HG03097 (cell line): ENCODE measurements around the gene DYNC1I2.
"Not testable (repeated sequence)": the region's sequence is repeated elsewhere in the genome, so short reads cannot be mapped to it uniquely, and the experiment has no call there.

Experiments
- ATAC-seq: cut with Tn5 transposase; IDR thresholded peaks from one replicate; pipeline ENCODE4 v1.9.1; 2021; ENCODE audit not compliant: unreplicated experiment, low FRiP score

Gene DYNC1I2

DNA sequence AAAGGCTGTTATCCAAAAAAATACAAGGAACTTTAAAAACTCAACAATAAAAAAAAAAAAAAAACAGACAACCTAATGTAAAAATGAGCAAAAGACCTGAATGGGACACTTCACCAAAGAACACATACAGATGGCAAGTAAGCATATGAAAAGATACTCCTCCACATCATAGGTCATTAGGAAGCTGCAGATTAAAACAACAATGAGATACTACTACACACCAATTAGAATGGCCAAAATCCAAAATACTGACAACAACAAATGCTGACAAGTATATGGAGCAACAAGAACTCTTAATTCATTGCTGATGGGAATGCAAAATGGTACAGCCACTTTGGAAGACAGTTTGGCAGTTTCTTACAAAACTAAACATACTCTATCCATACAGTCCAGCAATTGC, 84.2 kb downstream of the DYNC1I2 start:
- no peak for ATAC-seq

DNA sequence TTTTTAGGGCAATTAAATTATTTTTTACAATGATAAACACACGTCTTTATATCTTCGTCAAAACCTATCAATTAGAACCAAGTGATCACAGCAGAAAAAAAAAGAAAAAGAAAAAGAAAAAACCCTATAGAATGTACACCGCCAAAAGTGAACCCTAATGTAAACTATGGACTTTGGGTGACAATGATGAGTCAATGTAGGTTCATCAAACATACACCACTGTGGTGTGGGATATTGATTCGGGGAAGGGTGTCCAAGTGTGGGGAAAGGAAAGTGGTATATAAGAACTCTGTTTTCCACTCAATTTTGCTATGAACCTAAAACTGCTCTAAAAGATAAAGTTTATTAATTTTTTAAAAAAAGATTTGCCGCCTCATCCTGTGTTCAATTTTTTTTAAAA, 85.1 kb downstream of the DYNC1I2 start:
- no peak for ATAC-seq

DNA sequence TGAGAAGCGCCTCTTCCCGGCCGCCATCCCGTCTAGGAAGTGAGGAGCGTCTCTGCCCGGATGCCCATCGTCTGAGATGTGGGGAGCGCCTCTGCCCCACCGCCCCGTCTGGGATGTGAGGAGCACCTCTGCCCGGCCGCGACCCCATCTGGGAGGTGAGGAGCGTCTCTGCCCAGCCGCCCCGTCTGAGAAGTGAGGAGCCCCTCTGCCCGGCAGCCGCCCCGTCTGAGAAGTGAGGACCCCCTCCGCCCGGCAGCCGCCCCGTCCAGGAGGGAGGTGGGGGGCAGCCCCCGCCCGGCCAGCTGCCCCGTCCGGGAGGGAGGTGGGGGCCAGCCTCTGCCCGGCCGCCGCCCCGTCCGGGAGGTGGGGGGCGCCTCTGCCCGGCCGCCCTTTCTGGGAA, 87.3 kb downstream of the DYNC1I2 start:
- ATAC-seq, result not testable (repeated sequence)

DNA sequence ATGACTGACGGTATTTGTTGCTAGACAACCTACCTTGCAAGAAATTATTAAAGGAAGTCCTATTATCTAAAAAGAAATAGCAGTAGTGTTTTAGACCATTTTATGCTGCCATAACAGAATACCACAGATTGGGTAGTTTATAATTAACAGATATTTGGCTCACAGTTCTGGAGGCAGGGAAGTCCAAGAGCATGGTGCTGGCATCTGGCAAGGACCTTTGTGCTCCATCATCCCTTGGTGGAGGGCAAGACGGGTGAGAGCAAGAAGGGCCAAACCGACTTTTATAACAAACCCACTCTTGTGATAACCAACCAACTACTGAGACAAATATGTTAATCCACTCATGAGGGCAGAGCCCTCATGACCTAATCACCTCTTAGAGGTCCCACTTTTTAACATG, 91.2 kb downstream of the DYNC1I2 start:
- ATAC-seq, result no peak

DNA sequence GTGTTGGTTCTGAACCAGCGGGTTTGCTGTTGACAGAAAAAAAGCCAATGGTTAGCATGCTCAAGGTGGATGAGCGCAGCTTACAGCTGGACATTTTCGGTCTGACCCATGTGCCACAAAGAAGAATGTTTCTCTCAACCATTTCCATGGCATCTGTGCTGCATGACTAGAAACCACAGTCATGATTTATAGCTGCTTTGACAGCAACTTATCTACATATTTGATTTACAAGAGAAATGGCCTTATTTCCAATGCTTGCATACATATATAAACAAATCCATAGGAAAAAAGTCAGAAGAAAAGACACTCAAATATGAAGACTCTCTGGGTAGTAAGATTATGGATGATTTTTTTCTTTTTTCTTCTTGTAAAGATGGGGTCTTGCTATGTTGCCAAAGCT, 98.2 kb downstream of the DYNC1I2 start:
- no peak for ATAC-seq

DNA sequence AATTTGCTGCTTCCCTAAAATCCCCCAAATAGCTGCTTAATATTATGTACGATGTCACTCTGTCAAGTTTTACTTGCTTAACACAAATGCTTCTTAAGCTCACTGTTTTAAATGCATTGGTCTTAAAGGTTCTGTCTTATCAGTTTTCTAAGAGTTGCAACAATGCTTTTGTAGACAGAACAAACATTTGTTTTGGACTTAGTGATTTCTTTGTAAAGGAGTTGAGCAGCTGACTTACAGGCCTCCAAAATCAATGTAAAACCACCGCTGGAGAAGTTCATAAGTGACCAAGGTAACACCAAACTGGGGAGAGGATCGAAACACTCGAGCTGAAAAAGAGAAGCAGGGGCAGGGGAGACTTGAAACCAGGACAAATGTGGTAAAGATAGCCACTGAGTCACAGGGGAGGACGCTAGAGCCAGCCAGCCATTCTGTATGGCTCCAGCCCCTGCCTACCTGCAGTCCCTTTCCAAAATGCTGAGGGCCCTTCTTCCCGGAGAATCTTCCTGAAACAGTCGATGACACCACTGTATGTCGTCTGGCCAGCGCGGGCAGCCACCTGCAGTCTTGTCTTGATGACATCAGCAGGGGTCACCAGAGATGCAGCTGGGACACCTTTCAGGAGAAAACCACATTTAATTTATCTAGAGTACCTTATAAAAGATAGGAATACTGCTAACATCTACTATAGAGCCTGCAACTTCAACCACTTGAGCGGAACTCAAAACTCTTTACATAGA, 100.2 kb downstream of the DYNC1I2 start:
- ATAC-seq, result no peak

DNA sequence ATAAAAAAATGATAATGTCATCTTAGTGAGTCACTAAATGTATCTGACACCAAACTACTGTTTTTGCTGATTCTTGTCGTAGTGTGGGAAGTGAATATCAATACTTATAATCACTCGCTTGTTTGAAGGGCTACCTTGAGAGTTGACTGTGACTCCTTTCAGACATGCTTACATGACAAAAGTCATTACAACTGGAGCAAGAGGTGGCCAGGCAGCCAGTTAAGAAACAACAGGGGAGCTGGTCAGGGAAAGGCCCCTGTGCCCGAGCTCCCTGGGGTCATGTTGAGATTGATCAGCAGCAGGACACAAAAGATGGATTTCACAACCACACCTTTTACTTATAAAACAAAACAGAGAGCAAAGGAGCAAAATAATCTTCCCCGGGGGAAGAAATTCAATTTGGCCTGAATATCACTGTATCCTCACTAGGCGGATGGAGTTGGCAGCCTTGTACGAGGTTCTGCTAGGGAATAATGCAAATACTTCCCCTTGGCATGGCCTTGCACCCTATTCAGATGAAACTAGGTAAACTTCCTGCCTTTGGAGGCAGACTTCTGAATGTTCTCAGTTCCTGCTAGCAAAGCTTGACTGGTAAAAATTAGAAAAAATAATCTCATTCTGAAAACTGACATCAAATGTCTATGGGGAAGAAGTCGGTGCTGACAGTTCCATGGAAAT, 101.2 kb downstream of the DYNC1I2 start:
- no peak for ATAC-seq

DNA sequence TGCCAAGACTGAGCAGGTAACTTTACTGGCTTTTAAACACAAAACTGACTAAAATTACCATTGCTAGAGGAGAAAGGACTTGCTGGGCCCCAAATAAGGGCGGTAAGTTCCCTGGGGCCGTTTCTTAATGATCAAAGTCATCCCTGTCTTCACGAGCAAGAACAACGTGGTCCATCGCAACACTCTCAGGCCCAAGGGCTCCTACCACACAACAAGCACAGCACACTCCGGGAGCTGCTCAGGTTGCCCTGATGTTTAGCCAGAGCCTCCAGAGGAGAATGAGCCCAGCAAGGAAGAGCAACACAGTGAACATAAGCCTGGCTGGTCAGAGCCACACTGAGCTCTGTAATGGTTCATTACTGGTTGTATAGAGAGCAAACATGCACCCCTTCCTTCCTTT, 102.7 kb downstream of the DYNC1I2 start:
- no peak for ATAC-seq

DNA sequence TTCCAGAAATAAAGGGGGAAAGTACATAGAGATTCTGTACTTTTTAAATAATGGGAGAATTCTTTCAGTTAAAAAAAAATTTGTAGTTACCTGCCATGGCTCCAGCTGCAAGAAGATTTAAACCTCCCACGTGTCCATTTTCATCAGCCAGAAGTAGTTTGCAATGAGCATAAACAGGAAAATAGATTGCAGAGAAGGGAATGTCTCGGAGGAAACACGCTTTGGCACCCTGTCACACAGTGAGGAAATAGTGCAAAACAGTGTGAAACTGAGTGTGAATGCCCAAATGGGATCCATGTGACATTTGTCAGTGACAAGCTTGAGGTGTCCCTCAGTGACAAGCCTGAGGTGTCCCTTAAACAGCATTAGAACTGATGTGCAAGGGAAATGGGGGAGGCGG, 104.1 kb downstream of the DYNC1I2 start:
- ATAC-seq, result no peak

DNA sequence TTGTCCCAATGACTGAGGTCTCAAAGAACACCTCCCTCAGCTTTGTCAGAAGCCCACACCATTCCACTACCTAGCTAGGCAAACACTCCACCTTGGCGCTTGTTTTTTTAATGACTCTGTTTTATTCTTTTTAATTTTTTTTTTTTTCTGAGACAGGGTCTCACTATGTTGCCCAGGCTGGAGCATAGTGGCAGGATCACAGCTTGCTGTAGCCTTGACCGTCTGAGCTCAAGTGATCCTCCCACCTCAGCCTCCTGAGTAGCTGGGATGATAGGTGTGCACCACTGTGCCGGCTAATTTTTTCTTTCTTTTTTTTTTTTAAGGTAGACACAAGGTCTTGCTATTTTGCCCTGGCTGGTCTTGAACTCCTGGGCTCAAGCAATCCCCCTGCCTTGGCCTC, 104.9 kb downstream of the DYNC1I2 start:
- no peak for ATAC-seq

DNA sequence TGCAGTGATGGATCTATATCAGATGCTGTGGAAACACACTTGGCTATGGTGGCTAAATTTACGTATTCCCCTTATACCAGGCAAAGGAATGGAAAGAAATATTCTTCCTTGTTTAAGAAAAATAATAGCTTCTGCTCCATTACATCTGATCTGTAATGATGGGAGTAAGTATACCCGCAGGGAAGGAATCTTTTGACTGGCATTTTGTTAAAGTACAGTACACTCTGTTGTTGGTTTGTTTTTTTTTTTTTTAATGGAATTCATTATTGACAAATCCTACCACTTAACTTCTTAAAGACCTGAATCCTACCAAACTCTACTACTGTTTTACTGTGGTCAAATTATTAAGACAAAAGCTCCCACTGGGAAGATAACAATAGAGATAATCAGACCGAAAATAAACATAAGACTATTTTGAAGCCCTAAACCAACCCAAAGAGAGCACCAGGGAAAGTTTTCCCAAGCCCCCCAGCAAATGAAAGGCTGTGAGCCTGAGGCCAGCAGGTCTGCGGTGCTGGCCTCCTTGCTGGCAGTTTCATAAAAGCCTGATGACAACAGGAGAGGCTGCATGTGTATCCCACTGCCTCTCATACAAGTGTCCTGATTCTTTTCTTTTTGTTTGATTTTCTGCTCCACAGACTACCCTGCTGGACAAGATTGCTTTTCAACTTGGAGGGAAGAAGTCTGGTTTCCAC, 105.8 kb downstream of the DYNC1I2 start:
- no peak for ATAC-seq

DNA sequence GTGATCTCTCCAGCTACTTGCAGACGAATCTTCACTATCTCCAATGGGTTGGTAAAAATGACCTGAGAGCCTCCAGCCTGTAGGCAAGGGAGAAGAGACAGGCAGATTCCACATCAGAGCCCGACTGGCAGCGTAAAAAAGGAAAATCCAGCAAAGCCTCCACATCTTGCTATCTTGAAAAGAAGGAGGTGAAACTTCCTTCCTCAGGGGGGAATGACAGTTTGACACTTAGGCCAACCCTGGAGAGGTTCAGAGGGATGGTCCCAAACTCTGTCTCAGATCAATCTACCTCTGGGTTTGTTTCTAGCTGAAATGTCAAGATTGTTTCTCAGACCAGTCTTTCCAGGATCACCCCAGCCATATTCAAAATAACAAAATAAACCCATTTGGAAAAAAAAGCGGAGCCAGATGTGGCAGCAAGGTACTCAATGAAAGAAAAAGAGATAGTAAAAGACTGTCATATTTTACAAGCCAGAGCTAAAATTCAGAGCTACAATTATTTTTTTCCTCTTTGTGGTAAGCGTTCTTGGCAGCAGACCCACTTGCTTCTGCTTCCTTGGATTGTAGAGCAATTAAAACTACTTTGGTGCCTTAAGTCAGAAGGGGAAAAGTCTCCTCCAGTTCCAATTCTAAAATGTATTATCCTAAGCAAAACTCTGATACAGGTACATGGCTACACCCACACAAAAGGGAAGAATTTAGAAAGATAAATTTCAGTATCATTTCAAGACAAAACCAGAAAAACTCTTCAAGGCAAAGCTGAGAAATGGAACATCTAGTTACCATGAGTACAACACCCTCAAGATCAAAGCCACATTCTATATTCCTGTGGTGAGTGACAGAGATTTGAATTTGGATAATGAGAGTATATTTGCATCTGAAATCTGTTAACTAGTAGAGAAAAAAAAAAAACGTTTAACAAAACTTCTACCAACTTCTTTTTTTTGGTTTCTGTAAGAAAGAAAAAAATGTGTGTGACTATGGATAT, 106.7 kb downstream of the DYNC1I2 start:
- no peak for ATAC-seq

DNA sequence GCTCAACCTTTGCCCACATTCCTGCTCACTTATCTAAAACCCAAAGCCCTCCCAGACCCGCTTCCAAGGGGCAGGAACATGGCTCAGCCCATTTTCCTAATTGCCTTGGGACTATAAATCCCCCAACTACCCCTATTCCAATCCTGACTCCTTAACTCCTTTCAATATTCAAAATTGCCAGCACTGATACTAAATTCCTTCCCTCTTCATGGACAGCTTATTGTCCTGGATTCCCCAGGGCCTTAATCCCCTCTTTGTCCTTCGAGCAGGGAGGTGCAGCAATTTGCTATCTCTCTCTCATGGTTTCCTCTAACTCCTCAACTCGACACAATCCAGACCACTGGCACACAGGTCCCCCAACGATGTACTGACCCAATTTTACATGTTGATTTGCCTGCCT, 107.6 kb downstream of the DYNC1I2 start:
- ATAC-seq, result no peak
